ENCODE results near the gene STAB1.

The STAB1 gene

GRCh38 chr3:52487788-52488691 is 7.1 kb upstream of the STAB1 start:
- DNase-seq: no peak

- DNase-seq: no peak
These were observed 6.4 kb upstream of the STAB1 start for GRCh38 chr3:52488746-52489145.

DNA sequence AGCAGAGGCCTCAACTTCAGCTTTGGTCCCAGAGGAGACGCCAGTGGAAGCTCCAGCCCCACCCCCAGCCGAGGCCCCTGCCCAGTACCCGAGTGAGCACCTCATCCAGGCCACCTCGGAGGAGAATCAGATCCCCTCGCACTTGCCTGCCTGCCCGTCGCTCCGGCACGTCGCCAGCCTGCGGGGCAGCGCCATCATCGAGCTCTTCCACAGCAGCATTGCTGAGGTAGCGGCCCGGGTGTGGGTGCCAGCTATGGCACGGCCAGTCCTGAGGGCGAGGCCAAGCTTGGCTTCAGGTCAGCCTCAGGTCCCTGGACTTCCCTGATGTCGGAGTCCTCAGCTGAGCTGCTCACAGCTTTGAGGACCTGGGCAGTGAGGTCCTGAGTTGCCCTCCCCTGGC is 5.7 kb upstream of the STAB1 start:
- no peak for DNase-seq

GRCh38 chr3:52490035-52490938 is 4.9 kb upstream of the STAB1 start:
- DNase-seq: no peak

GRCh38 chr3:52490939-52491526 is 4.1 kb upstream of the STAB1 start:
- DNase-seq: no peak

DNA sequence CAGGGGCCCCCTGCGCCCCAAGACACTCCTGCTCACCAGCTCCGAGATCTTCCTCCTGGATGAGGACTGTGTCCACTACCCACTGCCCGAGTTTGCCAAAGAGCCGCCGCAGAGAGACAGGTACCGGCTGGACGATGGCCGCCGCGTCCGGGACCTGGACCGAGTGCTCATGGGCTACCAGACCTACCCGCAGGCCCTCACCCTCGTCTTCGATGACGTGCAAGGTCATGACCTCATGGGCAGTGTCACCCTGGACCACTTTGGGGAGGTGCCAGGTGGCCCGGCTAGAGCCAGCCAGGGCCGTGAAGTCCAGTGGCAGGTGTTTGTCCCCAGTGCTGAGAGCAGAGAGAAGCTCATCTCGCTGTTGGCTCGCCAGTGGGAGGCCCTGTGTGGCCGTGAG is 3.1 kb upstream of the STAB1 start:
- DNase-seq: no peak

- no peak for DNase-seq
These were observed 1.7 kb upstream of the STAB1 start for GRCh38 chr3:52493232-52494017.

DNA sequence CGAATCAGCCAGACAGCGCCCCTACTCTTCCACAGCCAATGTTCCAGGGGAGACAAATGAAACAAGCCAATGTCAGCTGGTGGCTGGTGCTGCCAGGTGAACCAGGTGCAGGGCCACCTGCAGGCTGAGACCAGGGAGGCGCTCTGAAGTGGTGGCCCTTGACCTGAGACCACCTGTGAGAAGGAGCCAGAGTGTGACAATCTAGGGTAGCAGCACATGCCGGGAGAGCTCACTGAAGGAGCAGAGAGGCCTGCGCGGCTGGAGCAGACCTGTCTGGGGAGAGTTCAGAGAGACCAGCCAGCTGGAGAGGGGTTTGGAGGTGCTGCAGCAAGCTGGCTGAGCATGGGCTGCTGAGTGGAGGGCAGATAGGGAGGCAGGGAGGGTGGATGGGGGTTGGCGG is 693 bp upstream of the STAB1 start:
- DNase-seq: no peak

DNA sequence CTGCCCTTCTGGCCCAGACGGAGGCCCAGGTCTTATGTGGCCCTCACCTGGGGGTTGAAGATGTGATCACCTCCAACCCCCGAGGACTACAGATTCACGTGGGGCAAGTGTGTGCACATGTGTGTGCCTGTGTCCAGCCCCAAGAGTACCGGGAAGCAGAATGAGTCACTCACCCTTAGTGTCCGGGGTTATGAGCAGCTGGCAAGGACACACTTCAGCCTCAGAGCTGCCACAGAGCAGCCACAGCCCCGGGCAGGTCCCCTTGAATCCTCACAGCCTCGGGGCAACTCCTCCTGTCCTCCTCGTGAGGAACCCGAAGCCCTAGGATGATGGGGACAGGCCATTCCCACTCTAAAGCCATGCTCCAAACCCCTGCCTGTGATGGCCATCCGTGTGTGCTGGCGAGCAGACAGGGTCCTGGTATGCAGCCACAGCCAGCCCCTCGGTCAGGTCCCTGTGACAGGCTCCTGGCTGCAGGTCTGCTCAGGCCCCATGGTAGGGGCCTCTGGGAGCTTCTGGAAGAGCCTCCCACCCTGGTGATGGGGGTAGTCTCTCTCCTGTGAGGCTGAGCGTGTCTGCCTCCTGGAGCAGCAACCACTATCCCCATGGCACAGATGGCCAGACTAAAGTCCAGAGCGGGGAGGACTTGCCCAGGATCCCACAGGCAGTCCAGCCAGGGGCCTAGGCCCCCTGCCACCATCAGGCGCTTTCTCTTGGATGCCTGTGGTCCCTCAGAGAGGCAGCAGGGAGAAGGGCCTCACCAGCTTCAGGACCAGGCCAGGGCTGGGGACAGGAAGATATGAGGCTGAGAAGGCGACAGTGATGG is 852 bp downstream of the STAB1 start:
- DNase-seq: no peak

DNA sequence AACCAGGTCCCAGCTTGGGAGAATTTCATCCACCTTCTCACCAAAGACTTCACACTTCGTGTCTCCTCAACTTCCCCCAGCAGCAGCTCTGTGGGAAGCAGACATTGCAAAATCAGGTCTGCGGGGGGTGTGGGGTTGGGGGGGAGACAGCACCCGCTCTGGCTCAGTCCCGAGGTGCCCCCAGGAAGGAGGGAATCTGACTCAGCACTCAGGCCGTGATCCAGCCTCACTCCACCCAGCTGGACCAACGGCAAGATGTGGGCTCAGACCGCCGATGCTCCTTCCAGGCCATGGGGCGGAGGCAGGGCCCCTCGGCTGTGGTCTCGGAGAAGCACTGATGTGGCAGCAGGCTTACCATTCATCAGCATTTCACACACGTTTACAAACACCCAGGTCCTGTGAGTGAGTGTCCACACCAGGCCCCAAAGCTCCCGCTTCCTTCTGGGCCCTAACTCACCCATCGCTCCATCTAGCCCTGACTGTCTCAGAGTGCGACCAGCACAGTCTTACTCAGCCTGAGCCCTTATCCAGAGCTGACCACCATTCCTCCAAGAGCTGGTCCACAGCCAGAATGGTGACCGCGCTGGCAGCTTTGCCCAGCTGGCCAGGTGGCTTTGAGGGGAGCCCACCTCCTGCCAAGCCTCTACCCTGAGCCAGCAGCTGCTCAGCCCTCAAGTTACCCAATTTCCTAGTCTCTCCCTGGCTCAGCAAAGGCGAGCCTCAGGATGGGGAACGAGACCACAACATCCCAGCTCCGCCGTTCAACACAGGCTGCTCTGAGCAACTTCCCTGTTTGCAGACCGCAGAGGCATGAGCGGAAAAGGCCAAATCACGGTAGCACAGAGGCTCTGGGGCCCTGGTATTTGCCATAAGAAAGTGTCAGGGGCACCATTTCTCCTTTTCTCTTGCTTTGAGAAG is 3.3 kb downstream of the STAB1 start:
- no peak for DNase-seq

GRCh38 chr3:52501046-52501445 is 5.9 kb downstream of the STAB1 start:
- no peak for DNase-seq

DNA sequence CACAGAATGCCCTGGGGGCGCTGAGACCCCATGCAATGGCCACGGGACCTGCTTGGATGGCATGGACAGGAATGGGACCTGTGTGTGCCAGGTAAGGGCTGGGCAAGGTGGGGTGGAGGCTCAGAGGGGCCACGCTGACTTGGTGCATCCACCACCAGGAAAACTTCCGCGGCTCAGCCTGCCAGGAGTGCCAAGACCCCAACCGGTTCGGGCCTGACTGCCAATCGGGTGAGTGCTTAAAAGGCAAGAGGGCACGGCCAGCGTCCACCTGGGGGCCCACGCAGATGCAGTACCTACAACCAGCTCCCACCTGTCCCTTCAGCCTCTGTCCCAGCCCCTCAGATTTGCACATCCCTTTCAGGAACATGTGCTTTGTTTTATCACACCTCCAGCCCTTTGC is 6.9 kb downstream of the STAB1 start:
- no peak for DNase-seq

DNA sequence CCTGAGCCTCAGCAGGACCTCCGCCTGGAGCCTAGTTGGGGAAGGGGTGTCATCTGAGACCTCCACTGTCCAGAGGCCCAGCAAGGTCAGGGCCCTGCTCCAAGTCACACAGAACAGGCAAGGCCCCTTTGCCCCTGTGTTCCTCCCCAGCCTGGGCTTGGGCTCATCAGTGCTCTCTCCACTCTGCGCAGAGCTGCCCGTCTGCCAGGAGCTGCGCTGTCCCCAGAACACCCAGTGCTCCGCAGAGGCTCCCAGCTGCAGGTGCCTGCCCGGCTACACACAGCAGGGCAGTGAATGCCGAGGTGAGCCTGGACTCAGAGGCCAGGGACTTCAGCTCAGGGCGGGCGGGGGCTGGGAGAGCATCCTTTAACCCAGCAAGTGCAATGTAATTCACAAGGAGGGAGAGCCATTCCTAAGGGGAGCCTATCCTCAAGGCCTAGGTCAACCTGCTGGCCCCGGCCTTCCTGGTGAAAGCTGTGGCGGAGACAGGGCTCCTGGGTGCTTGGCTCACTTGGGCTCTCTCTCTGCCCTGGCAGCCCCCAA is 7.7 kb downstream of the STAB1 start:
- DNase-seq: no peak

GRCh38 chr3:52503788-52504424 is 8.8 kb downstream of the STAB1 start:
- no peak for DNase-seq

- DNase-seq: no peak
These were observed 9.8 kb downstream of the STAB1 start for GRCh38 chr3:52504977-52505376.

DNA sequence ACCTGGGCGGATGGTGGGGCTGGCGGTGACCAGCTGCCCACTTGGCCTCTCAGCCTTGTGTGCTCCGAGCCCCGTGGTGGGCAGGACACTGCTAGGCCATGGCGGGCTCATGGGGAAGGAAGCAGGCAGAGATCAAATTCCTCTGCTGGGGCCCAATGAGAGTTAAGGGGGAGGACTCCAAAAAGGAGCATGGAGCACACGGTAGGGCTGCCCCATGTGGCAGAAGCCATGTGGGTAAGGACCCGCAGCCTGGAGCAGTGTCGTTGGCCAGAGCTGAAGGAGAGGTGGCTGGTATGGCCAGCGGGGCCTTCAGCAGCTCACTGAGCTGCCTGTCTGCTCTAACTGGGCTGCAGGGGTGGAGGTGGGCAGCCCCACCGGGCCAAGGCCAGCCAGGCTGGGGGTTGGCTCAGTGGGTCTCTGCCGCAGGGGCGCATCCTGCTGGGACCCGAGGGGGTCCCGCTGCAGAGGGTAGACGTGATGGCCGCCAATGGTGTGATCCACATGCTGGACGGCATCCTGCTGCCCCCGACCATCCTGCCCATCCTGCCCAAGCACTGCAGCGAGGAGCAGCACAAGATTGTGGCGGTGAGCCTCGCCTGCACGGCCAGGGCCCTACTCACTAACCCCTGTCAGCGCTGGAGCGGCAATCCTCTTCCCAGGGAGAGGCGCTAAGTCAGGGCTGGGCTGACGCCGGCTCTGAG is 11.3 kb downstream of the STAB1 start:
- DNase-seq: no peak

DNA sequence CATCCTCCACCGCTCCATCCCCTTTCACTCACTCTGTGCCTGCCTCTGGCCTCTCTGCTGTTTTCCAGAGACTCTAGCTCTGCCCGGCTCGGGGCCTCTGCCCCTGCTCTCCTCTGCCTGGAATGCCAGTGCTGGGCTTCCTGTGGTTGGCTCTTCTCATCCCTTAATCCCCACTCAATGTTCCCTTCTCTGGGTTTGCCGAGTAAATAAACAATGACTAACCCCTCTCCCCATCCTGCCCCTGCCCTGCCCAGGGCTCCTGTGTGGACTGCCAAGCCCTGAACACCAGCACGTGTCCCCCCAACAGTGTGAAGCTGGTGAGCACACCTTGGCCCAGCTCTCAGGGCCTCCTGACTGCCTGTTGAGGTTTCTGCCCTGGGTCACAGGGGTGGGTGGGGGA is 12.2 kb downstream of the STAB1 start:
- no peak for DNase-seq

- no peak for DNase-seq
These were observed 14.7 kb downstream of the STAB1 start for GRCh38 chr3:52509753-52510328.

- DNase-seq: no peak
These were observed 16.4 kb downstream of the STAB1 start for GRCh38 chr3:52511509-52511908.
